ENCODE data around the gene SDR42E2. TPM values are rescaled to one million over a fixed set of nuclear protein-coding genes. Genes with fewer than 3 reads are reported as not detected.
"Not testable (repeated sequence)": the region's sequence is repeated elsewhere in the genome, so short reads cannot be mapped to it uniquely, and the experiment has no call there.

Gene SDR42E2
- total RNA-seq, 1 experiment from 2014 or later = not detected

- Histone ChIP-seq H3K9me3 (no peaks in the 10 kb centered on the region), H3K27me3 (peaks cover 4% of the 10 kb centered on the region), H3K4me3 (no peak overlapping the region), H3K36me3 (no peaks in the 10 kb centered on the region)
- no peak for DNase-seq
Observed at GRCh38 chr16:22144520-22144919, 17.8 kb upstream of the SDR42E2 start.

GRCh38 chr16:22147853-22148252 is 14.5 kb upstream of the SDR42E2 start:
- DNase-seq = no peak
- Histone ChIP-seq H3K9me3 (no peaks in the 10 kb centered on the region), H3K27me3 (no peaks in the 10 kb centered on the region; the same call in 1 of the 2 replicates), H3K4me3 (no peak overlapping the region), H3K36me3 (no peaks in the 10 kb centered on the region)

- no peaks in the 10 kb centered on the region for H3K9me3 ChIP-seq
- H3K4me3 ChIP-seq = no peak overlapping the region
- no peak for DNase-seq
Observed at GRCh38 chr16:22151246-22151998, 10.9 kb upstream of the SDR42E2 start.

DNA sequence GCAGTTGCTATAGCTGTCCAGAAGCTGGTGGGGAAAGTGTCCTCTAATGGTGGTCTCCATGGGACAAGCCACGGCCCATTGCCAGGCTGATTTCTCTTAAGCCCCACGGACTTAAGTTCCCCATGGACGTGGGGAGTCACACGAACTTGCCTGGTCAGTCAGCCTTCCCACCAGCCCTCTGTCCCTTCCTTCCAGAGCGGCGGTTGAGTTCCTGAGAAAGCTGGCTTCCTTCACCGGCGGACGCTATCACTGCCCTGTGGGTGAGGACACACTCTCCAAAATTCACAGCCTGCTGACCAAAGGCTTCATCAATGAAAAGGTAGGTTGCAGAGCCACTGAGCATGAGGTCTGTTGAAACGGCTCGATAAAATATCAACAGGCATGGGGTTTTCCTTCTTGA is 10.0 kb upstream of the SDR42E2 start:
- Histone ChIP-seq H3K4me3 (no peak overlapping the region), H3K27me3 (no peaks in the 10 kb centered on the region; the same call in 1 of the 2 replicates), H3K36me3 (no peaks in the 10 kb centered on the region), H3K9me3 (no peaks in the 10 kb centered on the region)
- no peak for DNase-seq

More at GRCh38 chr16:22151246-22151998, 10.9 kb upstream of the SDR42E2 start:
- Histone ChIP-seq H3K27me3 (no peaks in the 10 kb centered on the region; the same call in 1 of the 2 replicates), H3K36me3 (no peaks in the 10 kb centered on the region)

DNA sequence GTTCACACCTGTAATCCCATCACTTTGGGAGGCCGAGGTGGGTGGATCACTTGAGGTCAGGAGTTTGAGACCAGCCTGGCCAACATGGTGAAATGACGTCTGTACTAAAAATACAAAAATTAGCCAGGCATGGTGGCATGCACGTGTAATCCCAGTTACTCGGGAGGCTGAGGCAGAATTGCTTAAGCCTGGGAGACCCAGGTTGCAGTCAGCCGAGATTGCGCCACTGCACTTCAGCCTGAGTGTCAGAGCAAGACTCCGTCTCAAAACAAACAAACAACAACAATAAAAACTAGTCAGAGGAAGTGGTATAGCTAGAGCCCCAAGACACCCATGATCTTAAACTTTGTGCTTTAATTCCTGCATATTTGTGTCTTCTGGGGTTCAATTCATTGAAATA is 9.2 kb upstream of the SDR42E2 start:
- H3K36me3 ChIP-seq, DNase-seq, H3K27me3 ChIP-seq, H3K4me3 ChIP-seq, H3K9me3 ChIP-seq: not testable (repeated sequence)

DNA sequence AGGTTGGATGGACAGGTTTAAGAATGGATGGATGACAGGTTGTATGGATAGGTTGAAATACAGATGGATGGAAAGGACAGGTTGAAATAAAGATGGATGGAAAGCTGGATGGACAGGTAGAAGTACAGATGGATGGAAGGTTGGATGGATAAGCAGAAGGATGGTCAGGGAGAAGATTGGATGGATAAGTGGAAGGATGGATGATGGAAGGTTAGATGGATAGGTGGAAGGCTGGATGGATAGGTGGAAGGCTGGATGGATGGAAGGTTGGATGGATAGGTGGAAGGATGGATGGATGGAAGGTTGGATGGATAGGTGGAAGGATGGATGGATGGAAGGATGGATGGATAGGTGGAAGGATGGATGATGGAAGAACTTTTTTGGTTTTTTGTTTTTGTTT is 905 bp upstream of the SDR42E2 start:
- DNase-seq = no peak
- Histone ChIP-seq H3K9me3 (no peaks in the 10 kb centered on the region), H3K27me3 (peaks cover 35% of the 10 kb centered on the region), H3K4me3 (no peak overlapping the region), H3K36me3 (no peaks in the 10 kb centered on the region)

GRCh38 chr16:22162656-22163009 is 327 bp downstream of the SDR42E2 start:
- no peak for DNase-seq
- Histone ChIP-seq H3K9me3 (no peaks in the 10 kb centered on the region), H3K4me3 (no peak overlapping the region), H3K36me3 (no peaks in the 10 kb centered on the region), H3K27me3 (peaks cover 35% of the 10 kb centered on the region)

GRCh38 chr16:22163806-22164205 is 1.5 kb downstream of the SDR42E2 start:
- H3K36me3 ChIP-seq = no peaks in the 10 kb centered on the region
- peaks cover 30% of the 10 kb centered on the region for H3K27me3 ChIP-seq
- no peak for DNase-seq
- no peak overlapping the region for H3K4me3 ChIP-seq
- H3K9me3 ChIP-seq = no peaks in the 10 kb centered on the region

DNA sequence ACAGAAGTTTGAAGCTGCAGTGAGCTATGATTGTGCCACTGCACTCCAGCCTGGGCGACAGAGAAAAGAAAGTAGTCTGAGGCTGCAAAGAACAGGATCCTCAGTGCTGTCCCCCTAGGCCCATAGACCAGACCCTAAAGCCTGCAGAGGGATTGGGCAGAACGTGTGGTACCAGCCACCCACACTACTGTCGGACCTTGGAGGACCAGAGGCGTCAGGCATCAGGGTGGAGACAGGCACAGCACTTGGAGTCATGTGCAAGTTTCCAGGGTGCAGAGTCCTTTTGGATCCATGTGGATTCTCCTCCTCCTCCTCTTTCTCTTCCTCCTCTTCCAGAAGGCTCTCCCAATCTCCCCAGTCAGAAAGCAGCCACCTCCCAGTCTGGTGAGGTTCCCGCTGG is 2.2 kb downstream of the SDR42E2 start:
- Histone ChIP-seq H3K9me3 (no peaks in the 10 kb centered on the region), H3K4me3 (no peak overlapping the region), H3K27me3 (peaks cover 24% of the 10 kb centered on the region), H3K36me3 (no peaks in the 10 kb centered on the region)
- no peak for DNase-seq

GRCh38 chr16:22165508-22166285 is 3.4 kb downstream of the SDR42E2 start:
- DNase-seq = no peak
- Histone ChIP-seq H3K36me3 (no peaks in the 10 kb centered on the region), H3K4me3 (no peak overlapping the region), H3K9me3 (no peaks in the 10 kb centered on the region), H3K27me3 (peaks cover 18% of the 10 kb centered on the region)

GRCh38 chr16:22171953-22172352 is 9.6 kb downstream of the SDR42E2 start:
- Histone ChIP-seq H3K4me3 (no peak overlapping the region), H3K27me3 (no peaks in the 10 kb centered on the region; the same call in 1 of the 2 replicates), H3K36me3 (no peaks in the 10 kb centered on the region), H3K9me3 (no peaks in the 10 kb centered on the region)
- DNase-seq = no peak

GRCh38 chr16:22172642-22173041 is 10.3 kb downstream of the SDR42E2 start:
- DNase-seq, H3K4me3 ChIP-seq, H3K9me3 ChIP-seq, H3K36me3 ChIP-seq, H3K27me3 ChIP-seq: not testable (repeated sequence)

- H3K36me3 ChIP-seq = no peaks in the 10 kb centered on the region
- no peak for DNase-seq
- no peak overlapping the region for H3K4me3 ChIP-seq
- H3K9me3 ChIP-seq = no peaks in the 10 kb centered on the region
- H3K27me3 ChIP-seq = no peaks in the 10 kb centered on the region; the same call in 1 of the 2 replicates
Observed at GRCh38 chr16:22174642-22175041, 12.3 kb downstream of the SDR42E2 start.

GRCh38 chr16:22177968-22178930 is 15.9 kb downstream of the SDR42E2 start:
- Histone ChIP-seq H3K27me3 (no peaks in the 10 kb centered on the region), H3K36me3 (no peaks in the 10 kb centered on the region), H3K9me3 (no peaks in the 10 kb centered on the region), H3K4me3 (no peak overlapping the region)
- no peak for DNase-seq

DNA sequence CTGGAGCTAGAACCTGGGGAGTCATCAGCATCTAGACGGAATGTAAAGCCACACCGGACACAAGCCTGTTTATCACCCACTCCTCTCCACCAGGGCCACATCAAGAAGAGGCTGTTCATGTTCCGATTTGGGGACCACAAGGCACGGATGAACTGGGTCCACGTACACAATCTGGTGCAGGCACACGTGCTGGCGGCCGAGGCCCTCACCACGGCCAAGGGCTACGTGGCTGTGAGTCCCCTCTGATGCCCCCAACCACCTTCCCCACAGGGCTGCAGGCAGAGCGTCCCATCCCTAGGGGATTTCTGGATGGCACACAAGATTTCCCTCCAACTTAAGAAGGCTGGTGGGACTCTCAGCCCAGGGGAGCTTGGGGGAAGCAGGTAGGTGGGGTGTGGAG is 19.1 kb downstream of the SDR42E2 start:
- Histone ChIP-seq H3K4me3 (no peak overlapping the region), H3K9me3 (no peaks in the 10 kb centered on the region), H3K36me3 (no peaks in the 10 kb centered on the region), H3K27me3 (no peaks in the 10 kb centered on the region)
- no peak for DNase-seq

DNA sequence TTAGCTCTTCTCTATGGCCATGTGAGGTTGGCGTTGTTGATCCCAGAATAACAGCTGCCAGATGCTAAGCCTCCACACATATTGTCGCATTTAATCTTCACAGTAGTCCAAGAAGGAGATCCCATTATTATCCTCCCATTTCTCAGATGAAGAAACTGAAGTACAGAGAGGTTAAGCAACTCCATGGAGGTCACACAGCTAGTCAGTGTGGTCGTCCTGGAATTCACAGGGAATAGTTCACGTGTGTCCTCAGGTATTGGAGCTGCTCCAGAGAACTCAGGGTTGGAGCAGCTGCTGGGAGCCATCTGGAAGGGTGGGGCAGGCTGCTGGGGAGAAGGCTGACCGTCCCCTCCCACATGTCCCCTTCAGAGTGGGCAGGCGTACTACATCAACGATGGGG is 19.5 kb downstream of the SDR42E2 start:
- no peak for DNase-seq
- Histone ChIP-seq H3K27me3 (no peaks in the 10 kb centered on the region), H3K4me3 (no peak overlapping the region), H3K9me3 (no peaks in the 10 kb centered on the region), H3K36me3 (no peaks in the 10 kb centered on the region)

DNA sequence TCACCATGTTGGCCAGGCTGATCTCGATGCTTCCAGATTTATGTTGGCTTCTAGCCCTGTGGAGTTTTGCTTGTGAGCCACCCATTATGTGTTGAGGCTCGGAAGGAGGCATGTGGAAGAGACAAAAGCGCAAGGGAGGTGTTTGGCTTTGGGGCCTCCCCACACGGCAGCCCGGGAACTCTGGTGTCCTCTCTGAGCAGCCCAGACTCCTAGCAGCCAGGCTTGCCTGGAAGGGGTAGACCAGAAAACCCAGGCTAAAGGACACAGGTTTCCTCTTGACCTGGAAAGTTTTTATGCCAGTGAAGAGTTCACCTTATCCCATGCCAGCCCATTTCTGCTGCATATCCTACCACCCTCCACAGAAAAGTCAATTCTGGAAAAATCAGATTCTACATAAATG is 21.0 kb downstream of the SDR42E2 start:
- H3K9me3 ChIP-seq = no peaks in the 10 kb centered on the region
- H3K4me3 ChIP-seq = no peak overlapping the region
- H3K36me3 ChIP-seq = no peaks in the 10 kb centered on the region
- no peak for DNase-seq
- H3K27me3 ChIP-seq = no peaks in the 10 kb centered on the region

Data from MG63 (cell line).